ENCODE measurements around the gene LYPD4.
"Not testable (repeated sequence)": the region's sequence is repeated elsewhere in the genome, so short reads cannot be mapped to it uniquely, and the experiment has no call there.

- not testable (repeated sequence) for TF ChIP-seq SUZ12, ARNT (IDR thresholded peaks at IDR 0.05)
These were observed 56.0 kb downstream of the LYPD4 start for GRCh38 chr19:41788518-41788917.
